ENCODE data around the gene ZNF845.

The ZNF845 gene

DNA sequence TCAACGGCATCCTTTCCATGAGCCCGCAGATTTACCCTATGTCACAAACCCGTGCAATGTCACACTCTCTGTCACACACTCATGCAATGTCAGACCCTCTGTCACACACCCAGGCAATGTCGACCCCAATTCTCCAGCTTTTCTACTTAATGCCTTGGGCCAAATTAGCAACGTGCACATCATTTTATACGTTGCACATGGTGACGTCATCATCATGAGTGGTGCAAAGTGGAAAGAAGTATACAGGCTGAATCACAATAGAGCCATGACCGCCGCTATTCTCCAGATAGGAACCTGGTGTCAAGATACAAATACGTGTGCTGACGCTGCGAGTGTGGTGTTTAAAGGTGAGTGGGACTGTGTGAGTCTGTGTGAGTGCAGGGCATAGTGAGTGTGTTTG, 21.7 kb upstream of the ZNF845 start:
- no peaks in the 10 kb centered on the region for H3K9me2 ChIP-seq (ENCODE audit: low read depth, low read length)
- H3K9ac ChIP-seq (ENCODE audit: low read length) = no peak overlapping the region
- H3K4me2 ChIP-seq (ENCODE audit: low read length) = no peak overlapping the region
- H3K4me3 ChIP-seq (ENCODE audit: low read depth, low read length, poor library complexity, severe bottlenecking) = no peak overlapping the region
- no peak overlapping the region for H2AFZ ChIP-seq (ENCODE audit: low read length)
- no peaks in the 10 kb centered on the region for H3K4me1 ChIP-seq (ENCODE audit: insufficient read depth, low read length, severe bottlenecking)
- TF ChIP-seq EZH2 (IDR thresholded peaks at IDR 0.05; ENCODE audit: borderline replicate concordance, low read length) = no peak
- TF ChIP-seq, protein P1, sequence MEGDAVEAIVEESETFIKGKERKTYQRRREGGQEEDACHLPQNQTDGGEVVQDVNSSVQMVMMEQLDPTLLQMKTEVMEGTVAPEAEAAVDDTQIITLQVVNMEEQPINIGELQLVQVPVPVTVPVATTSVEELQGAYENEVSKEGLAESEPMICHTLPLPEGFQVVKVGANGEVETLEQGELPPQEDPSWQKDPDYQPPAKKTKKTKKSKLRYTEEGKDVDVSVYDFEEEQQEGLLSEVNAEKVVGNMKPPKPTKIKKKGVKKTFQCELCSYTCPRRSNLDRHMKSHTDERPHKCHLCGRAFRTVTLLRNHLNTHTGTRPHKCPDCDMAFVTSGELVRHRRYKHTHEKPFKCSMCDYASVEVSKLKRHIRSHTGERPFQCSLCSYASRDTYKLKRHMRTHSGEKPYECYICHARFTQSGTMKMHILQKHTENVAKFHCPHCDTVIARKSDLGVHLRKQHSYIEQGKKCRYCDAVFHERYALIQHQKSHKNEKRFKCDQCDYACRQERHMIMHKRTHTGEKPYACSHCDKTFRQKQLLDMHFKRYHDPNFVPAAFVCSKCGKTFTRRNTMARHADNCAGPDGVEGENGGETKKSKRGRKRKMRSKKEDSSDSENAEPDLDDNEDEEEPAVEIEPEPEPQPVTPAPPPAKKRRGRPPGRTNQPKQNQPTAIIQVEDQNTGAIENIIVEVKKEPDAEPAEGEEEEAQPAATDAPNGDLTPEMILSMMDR (IDR thresholded peaks at IDR 0.05; ENCODE audit: low read length) = no peak
- no peaks in the 10 kb centered on the region for H3F3A ChIP-seq (ENCODE audit: insufficient read depth, low read length)
- no peaks in the 10 kb centered on the region for H3K9me3 ChIP-seq (ENCODE audit: low read length)
- H3K36me3 ChIP-seq (ENCODE audit: insufficient read depth, low read length) = no peaks in the 10 kb centered on the region
- H4K20me1 ChIP-seq (ENCODE audit: insufficient read depth, low read length) = no peaks in the 10 kb centered on the region
- H3K27ac ChIP-seq (ENCODE audit: low read depth, low read length, poor library complexity, severe bottlenecking) = no peak overlapping the region
- H3K79me2 ChIP-seq (ENCODE audit: insufficient read depth, low read length) = no peaks in the 10 kb centered on the region
- H3K27me3 ChIP-seq (ENCODE audit: insufficient read depth, low read length) = no peaks in the 10 kb centered on the region

GRCh38 chr19:53328967-53329366, 4.6 kb upstream of the ZNF845 start:
- no peak overlapping the region for H3K27ac ChIP-seq (ENCODE audit: low read depth, low read length, poor library complexity, severe bottlenecking)

DNA sequence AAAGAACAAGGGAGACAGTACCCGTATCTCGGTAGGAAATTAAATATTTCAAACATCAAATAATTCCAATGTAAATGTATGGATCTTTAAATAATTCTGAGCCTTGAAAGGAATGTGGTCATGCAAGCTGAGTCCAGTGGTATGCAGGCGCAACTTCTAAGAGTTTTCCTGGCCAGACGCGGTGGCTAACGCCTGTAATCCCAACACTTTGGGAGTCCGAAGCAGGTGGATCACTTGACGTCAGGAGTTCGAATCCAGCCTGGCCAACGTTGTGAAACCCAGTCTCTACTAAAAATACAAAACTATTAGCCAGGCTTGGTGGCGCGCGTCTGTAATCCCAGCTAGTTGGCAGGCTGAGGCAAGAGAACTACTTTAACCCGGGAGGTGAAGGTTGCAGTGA, 1.1 kb upstream of the ZNF845 start:
- no peak for TF ChIP-seq EZH2 (IDR thresholded peaks at IDR 0.05; ENCODE audit: borderline replicate concordance, low read length)
- TF ChIP-seq, protein P1 (IDR thresholded peaks at IDR 0.05; ENCODE audit: low read length) = no peak
- H3K27ac ChIP-seq (ENCODE audit: low read depth, low read length, poor library complexity, severe bottlenecking) = no peak overlapping the region
- H2AFZ ChIP-seq (ENCODE audit: low read length) = no peak overlapping the region
- H3F3A ChIP-seq (ENCODE audit: insufficient read depth, low read length) = no peaks in the 10 kb centered on the region
- H3K4me1 ChIP-seq (ENCODE audit: insufficient read depth, low read length, severe bottlenecking) = peaks cover 9% of the 10 kb centered on the region
- no peak overlapping the region for H3K4me2 ChIP-seq (ENCODE audit: low read length)
- no peak overlapping the region for H3K4me3 ChIP-seq (ENCODE audit: low read depth, low read length, poor library complexity, severe bottlenecking)
- no peaks in the 10 kb centered on the region for H4K20me1 ChIP-seq (ENCODE audit: insufficient read depth, low read length)
- peaks cover 5% of the 10 kb centered on the region; the same call in 1 of the 2 replicates for H3K9me3 ChIP-seq (ENCODE audit: low read length)
- no peaks in the 10 kb centered on the region for H3K79me2 ChIP-seq (ENCODE audit: insufficient read depth, low read length)
- H3K9me2 ChIP-seq (ENCODE audit: low read depth, low read length) = no peaks in the 10 kb centered on the region
- H3K9ac ChIP-seq (ENCODE audit: low read length) = no peak overlapping the region
- H3K36me3 ChIP-seq (ENCODE audit: insufficient read depth, low read length) = peaks cover 19% of the 10 kb centered on the region
- H3K27me3 ChIP-seq (ENCODE audit: insufficient read depth, low read length) = no peaks in the 10 kb centered on the region

More at GRCh38 chr19:53328967-53329366, 4.6 kb upstream of the ZNF845 start:
- no peaks in the 10 kb centered on the region for H3K79me2 ChIP-seq (ENCODE audit: insufficient read depth, low read length)
- H2AFZ ChIP-seq (ENCODE audit: low read length) = no peak overlapping the region
- H3K36me3 ChIP-seq (ENCODE audit: insufficient read depth, low read length) = no peaks in the 10 kb centered on the region
- no peak overlapping the region for H3K4me2 ChIP-seq (ENCODE audit: low read length)
- no peaks in the 10 kb centered on the region for H3K4me1 ChIP-seq (ENCODE audit: insufficient read depth, low read length, severe bottlenecking)
- H3K27me3 ChIP-seq (ENCODE audit: insufficient read depth, low read length) = no peaks in the 10 kb centered on the region
- no peak for TF ChIP-seq EZH2 (IDR thresholded peaks at IDR 0.05; ENCODE audit: borderline replicate concordance, low read length)
- TF ChIP-seq, protein P1 (IDR thresholded peaks at IDR 0.05; ENCODE audit: low read length) = no peak
- no peak overlapping the region for H3K9ac ChIP-seq (ENCODE audit: low read length)
- no peaks in the 10 kb centered on the region for H3K9me2 ChIP-seq (ENCODE audit: low read depth, low read length)
- H3K9me3 ChIP-seq (ENCODE audit: low read length) = peaks cover 5% of the 10 kb centered on the region; the same call in 1 of the 2 replicates
- H3K4me3 ChIP-seq (ENCODE audit: low read depth, low read length, poor library complexity, severe bottlenecking) = no peak overlapping the region
- H4K20me1 ChIP-seq (ENCODE audit: insufficient read depth, low read length) = no peaks in the 10 kb centered on the region
- H3F3A ChIP-seq (ENCODE audit: insufficient read depth, low read length) = no peaks in the 10 kb centered on the region

Data from OCI-LY1 (cell line).